Glutamatergic neuron (in vitro differentiated cells): ENCODE data around the gene SYNDIG1. TPM values are rescaled to one million over a fixed set of nuclear protein-coding genes. Genes with fewer than 3 reads are reported as not detected.

Experiments
- DNase-seq: peaks from one replicate; pipeline ENCODE4 v3.0.0; 2022
- H3K27ac Mint-ChIP-seq: one replicate; pipeline ENCODE4 v1.8.0; 2020; ENCODE audit warnings: mild to moderate bottlenecking, mixed read lengths, inconsistent platforms; ENCODE audit not compliant: unreplicated experiment
- H3K27me3 Mint-ChIP-seq: one replicate; pipeline ENCODE4 v1.8.0; 2020; ENCODE audit warnings: mild to moderate bottlenecking, moderate library complexity, mixed read lengths, inconsistent platforms; ENCODE audit not compliant: unreplicated experiment
- H3K36me3 Mint-ChIP-seq: one replicate; pipeline ENCODE4 v1.8.0; 2020; ENCODE audit warnings: mild to moderate bottlenecking, mixed read lengths, inconsistent platforms; ENCODE audit not compliant: unreplicated experiment
- H3K4me1 Mint-ChIP-seq: one replicate; pipeline ENCODE4 v1.8.0; 2020; ENCODE audit warnings: mild to moderate bottlenecking, low read depth, mixed read lengths, inconsistent platforms; ENCODE audit not compliant: unreplicated experiment
- H3K4me3 Mint-ChIP-seq: one replicate; pipeline ENCODE4 v1.8.0; 2020; ENCODE audit warnings: mild to moderate bottlenecking, mixed read lengths, inconsistent platforms; ENCODE audit not compliant: unreplicated experiment
- H3K9me3 Mint-ChIP-seq: one replicate; pipeline ENCODE4 v1.8.0; 2020; ENCODE audit warnings: mild to moderate bottlenecking, moderate library complexity, mixed read lengths, inconsistent platforms; ENCODE audit not compliant: unreplicated experiment
- total RNA-seq: library from RNA; stranded (reverse); fragmentation: NEBNext Ultra II Directional; extraction: Animal tissue kit (Norgen Biotek cat#: 25700); gene quantifications from one replicate; pipeline ENCODE4 v1.2.1, GENCODE V29; 2021; ENCODE audit not compliant: unreplicated experiment
- TF ChIP-seq, protein P1 (sequence below): fragments of 200-600 bp; sonication (generic); IDR thresholded peaks from one replicate; pipeline ENCODE4 v1.5.0; 2021; ENCODE audit not compliant: partially characterized antibody, unreplicated experiment

Gene SYNDIG1
- total RNA-seq, 1 donor from 2014 or later, result 10.4 TPM

GRCh38 chr20:24580006-24580405 lies 110.6 kb downstream of the SYNDIG1 start:
- Mint-ChIP-seq H3K4me1 (peaks cover 16% of the 10 kb centered on the region), H3K36me3 (no peaks in the 10 kb centered on the region), H3K27me3 (no peaks in the 10 kb centered on the region), H3K4me3 (no peak overlapping the region), H3K9me3 (no peaks in the 10 kb centered on the region), H3K27ac (no peak overlapping the region)
- no peak for DNase-seq
- TF ChIP-seq, protein P1, sequence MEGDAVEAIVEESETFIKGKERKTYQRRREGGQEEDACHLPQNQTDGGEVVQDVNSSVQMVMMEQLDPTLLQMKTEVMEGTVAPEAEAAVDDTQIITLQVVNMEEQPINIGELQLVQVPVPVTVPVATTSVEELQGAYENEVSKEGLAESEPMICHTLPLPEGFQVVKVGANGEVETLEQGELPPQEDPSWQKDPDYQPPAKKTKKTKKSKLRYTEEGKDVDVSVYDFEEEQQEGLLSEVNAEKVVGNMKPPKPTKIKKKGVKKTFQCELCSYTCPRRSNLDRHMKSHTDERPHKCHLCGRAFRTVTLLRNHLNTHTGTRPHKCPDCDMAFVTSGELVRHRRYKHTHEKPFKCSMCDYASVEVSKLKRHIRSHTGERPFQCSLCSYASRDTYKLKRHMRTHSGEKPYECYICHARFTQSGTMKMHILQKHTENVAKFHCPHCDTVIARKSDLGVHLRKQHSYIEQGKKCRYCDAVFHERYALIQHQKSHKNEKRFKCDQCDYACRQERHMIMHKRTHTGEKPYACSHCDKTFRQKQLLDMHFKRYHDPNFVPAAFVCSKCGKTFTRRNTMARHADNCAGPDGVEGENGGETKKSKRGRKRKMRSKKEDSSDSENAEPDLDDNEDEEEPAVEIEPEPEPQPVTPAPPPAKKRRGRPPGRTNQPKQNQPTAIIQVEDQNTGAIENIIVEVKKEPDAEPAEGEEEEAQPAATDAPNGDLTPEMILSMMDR, result no peak

GRCh38 chr20:24580855-24581254 lies 111.4 kb downstream of the SYNDIG1 start:
- Mint-ChIP-seq H3K36me3 (no peaks in the 10 kb centered on the region), H3K27me3 (no peaks in the 10 kb centered on the region), H3K4me3 (no peak overlapping the region), H3K4me1 (peaks cover 22% of the 10 kb centered on the region), H3K9me3 (no peaks in the 10 kb centered on the region), H3K27ac (no peak overlapping the region)
- TF ChIP-seq, protein P1, result no peak
- DNase-seq, result no peak

DNA sequence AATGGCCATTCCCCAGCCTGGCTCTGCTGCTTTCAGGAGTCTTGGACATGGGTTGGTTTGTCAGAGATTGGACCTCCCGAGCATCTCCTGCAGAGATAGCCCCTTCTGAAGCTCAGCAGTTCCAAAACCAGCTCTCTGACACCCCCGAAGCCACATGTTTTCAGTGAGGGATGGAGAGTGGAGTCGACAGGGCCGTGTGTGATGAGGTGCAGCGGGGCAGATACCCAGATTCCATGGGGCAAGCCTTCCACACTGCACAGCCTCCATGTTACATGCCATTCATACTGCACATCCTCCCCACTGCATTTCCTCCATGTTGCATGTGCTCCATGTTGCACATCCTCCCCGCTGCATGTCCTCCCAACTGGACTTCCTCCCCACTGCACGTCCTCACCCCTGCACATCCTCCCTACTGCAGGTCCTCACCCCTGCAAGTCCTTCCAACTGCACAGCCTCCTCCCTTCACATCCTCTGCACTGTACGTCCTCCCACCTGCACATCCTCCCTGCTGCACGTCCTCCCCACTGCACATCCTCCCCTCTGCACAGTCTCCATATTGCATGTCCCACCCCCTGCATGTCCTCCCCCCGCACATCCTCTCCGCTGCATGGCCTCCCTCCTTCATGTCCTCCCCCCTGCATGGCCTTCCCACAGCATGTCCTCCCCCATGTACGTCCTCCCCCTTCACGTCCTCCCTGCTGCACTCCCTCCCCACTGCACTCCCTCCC lies 112.2 kb downstream of the SYNDIG1 start:
- Mint-ChIP-seq H3K9me3 (no peaks in the 10 kb centered on the region), H3K27ac (no peak overlapping the region), H3K4me3 (no peak overlapping the region), H3K36me3 (no peaks in the 10 kb centered on the region), H3K4me1 (peaks cover 23% of the 10 kb centered on the region), H3K27me3 (no peaks in the 10 kb centered on the region)
- no peak for DNase-seq
- TF ChIP-seq, protein P1, result no peak

GRCh38 chr20:24582373-24583168 lies 113.1 kb downstream of the SYNDIG1 start:
- no peak overlapping the region for H3K27ac Mint-ChIP-seq
- peaks cover 5% of the 10 kb centered on the region for H3K9me3 Mint-ChIP-seq
- H3K4me3 Mint-ChIP-seq, result no peak overlapping the region
- TF ChIP-seq, protein P1, result no peak
- no peaks in the 10 kb centered on the region for H3K36me3 Mint-ChIP-seq
- no peak for DNase-seq
- H3K27me3 Mint-ChIP-seq, result peaks cover 6% of the 10 kb centered on the region
- H3K4me1 Mint-ChIP-seq, result peaks cover 29% of the 10 kb centered on the region
